TTC549 (cell line): ENCODE data around the gene ITGBL1.

Experiments used
- FAIRE-seq: peaks from 2 replicates; lab custom pipeline; 2012; peaks lifted over from hg19 to GRCh38; lab: Jason Lieb, UNC

Gene ITGBL1

GRCh38 chr13:101453784-101454201, 1.3 kb downstream of the ITGBL1 start:
- no peak for FAIRE-seq

- FAIRE-seq: no peak
These were observed 2.3 kb downstream of the ITGBL1 start for GRCh38 chr13:101454767-101455166.

GRCh38 chr13:101455863-101456262, 3.4 kb downstream of the ITGBL1 start:
- FAIRE-seq: no peak

GRCh38 chr13:101457176-101457575, 4.7 kb downstream of the ITGBL1 start:
- no peak for FAIRE-seq

GRCh38 chr13:101465877-101466276, 13.4 kb downstream of the ITGBL1 start:
- no peak for FAIRE-seq

GRCh38 chr13:101467415-101467814, 14.9 kb downstream of the ITGBL1 start:
- no peak for FAIRE-seq

- no peak for FAIRE-seq
These were observed 21.0 kb downstream of the ITGBL1 start for GRCh38 chr13:101473458-101473857.

- no peak for FAIRE-seq
These were observed 22.0 kb downstream of the ITGBL1 start for GRCh38 chr13:101474419-101474957.

- no peak for FAIRE-seq
These were observed 23.1 kb downstream of the ITGBL1 start for GRCh38 chr13:101475536-101475935.

- FAIRE-seq: no peak
These were observed 28.9 kb downstream of the ITGBL1 start for GRCh38 chr13:101481421-101481820.

- no peak for FAIRE-seq
These were observed 34.4 kb downstream of the ITGBL1 start for GRCh38 chr13:101486708-101487437.

GRCh38 chr13:101487438-101487830, 35.0 kb downstream of the ITGBL1 start:
- FAIRE-seq: no peak

- no peak for FAIRE-seq
These were observed 36.3 kb downstream of the ITGBL1 start for GRCh38 chr13:101488734-101489133.

- no peak for FAIRE-seq
These were observed 37.3 kb downstream of the ITGBL1 start for GRCh38 chr13:101489643-101490405.

GRCh38 chr13:101490406-101491015, 38.0 kb downstream of the ITGBL1 start:
- FAIRE-seq: no peak

- FAIRE-seq: no peak
These were observed 39.9 kb downstream of the ITGBL1 start for GRCh38 chr13:101492251-101492910.

GRCh38 chr13:101493541-101493940, 41.1 kb downstream of the ITGBL1 start:
- FAIRE-seq: no peak

GRCh38 chr13:101499406-101499805, 46.9 kb downstream of the ITGBL1 start:
- no peak for FAIRE-seq

GRCh38 chr13:101502618-101503017, 50.1 kb downstream of the ITGBL1 start:
- no peak for FAIRE-seq

GRCh38 chr13:101511161-101511560, 58.7 kb downstream of the ITGBL1 start:
- FAIRE-seq: no peak

GRCh38 chr13:101511766-101512165, 59.3 kb downstream of the ITGBL1 start:
- no peak for FAIRE-seq

GRCh38 chr13:101512650-101513049, 60.2 kb downstream of the ITGBL1 start:
- FAIRE-seq: no peak
